GM12864 (cell line): ENCODE results near the gene HDLBP.

Experiments used
- DNase-seq: peaks from one replicate; pipeline ENCODE4 v3.0.0-alpha.2; 2011; ENCODE audit warnings: low read depth
- H3K4me3 ChIP-seq: 2 replicates; pipeline ENCODE4 v1.5.1; 2011; ENCODE audit warnings: mild to moderate bottlenecking, low read depth, low read length, control low read depth
- TF ChIP-seq, protein P1 (sequence below): IDR thresholded peaks from 2 replicates; pipeline ENCODE4 v1.5.1; 2011; ENCODE audit warnings: low read depth, mild to moderate bottlenecking, moderate library complexity, low read length, control low read depth, inconsistent platforms; ENCODE audit errors: missing control alignments

Gene HDLBP

DNA sequence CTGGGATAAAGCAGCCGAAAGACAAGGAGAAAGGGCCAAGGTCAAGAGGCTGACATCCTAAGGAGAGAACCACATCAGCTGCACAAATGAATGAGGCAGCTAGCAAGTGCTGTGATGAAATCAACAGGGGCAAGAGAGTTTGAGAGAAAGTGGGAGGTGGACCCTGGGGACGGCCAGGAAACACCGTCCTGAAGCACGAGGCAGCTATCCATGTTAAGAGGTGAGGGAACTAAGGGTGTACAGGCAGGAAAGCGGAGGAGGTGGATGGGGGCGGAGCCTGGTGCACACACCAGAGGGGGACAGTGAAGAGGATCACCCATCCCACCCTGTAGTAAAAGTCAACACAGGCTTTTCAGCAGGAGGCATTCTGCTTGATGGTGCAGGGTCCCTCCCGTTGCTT is 52.4 kb downstream of the HDLBP start:
- TF ChIP-seq, protein P1, sequence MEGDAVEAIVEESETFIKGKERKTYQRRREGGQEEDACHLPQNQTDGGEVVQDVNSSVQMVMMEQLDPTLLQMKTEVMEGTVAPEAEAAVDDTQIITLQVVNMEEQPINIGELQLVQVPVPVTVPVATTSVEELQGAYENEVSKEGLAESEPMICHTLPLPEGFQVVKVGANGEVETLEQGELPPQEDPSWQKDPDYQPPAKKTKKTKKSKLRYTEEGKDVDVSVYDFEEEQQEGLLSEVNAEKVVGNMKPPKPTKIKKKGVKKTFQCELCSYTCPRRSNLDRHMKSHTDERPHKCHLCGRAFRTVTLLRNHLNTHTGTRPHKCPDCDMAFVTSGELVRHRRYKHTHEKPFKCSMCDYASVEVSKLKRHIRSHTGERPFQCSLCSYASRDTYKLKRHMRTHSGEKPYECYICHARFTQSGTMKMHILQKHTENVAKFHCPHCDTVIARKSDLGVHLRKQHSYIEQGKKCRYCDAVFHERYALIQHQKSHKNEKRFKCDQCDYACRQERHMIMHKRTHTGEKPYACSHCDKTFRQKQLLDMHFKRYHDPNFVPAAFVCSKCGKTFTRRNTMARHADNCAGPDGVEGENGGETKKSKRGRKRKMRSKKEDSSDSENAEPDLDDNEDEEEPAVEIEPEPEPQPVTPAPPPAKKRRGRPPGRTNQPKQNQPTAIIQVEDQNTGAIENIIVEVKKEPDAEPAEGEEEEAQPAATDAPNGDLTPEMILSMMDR = no peak
- no peak for DNase-seq
- no peak overlapping the region for H3K4me3 ChIP-seq

DNA sequence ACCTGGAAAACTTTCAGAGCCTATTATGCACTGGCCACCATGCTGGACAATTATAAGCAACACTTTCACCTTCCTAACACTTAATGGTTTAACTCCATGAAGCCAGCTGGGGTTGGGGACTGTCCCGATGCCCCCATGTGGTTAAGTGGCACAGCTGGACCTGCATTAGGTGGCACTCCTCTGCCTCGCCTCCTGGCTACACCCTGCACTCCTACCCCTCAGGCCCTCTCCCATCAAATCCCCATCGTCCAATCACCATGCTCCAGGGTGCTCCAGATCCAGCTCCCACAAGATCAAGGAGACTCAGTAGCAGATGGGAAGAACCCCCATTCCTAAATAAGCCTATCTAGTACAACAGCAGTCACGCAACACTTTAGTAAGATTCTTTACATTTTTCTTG is 53.8 kb downstream of the HDLBP start:
- TF ChIP-seq, protein P1 = no peak
- DNase-seq = no peak
- H3K4me3 ChIP-seq = no peak overlapping the region

- H3K4me3 ChIP-seq = no peak overlapping the region
- no peak for DNase-seq
- TF ChIP-seq, protein P1 = no peak
Observed at GRCh38 chr2:241260911-241261310, 54.6 kb downstream of the HDLBP start.

DNA sequence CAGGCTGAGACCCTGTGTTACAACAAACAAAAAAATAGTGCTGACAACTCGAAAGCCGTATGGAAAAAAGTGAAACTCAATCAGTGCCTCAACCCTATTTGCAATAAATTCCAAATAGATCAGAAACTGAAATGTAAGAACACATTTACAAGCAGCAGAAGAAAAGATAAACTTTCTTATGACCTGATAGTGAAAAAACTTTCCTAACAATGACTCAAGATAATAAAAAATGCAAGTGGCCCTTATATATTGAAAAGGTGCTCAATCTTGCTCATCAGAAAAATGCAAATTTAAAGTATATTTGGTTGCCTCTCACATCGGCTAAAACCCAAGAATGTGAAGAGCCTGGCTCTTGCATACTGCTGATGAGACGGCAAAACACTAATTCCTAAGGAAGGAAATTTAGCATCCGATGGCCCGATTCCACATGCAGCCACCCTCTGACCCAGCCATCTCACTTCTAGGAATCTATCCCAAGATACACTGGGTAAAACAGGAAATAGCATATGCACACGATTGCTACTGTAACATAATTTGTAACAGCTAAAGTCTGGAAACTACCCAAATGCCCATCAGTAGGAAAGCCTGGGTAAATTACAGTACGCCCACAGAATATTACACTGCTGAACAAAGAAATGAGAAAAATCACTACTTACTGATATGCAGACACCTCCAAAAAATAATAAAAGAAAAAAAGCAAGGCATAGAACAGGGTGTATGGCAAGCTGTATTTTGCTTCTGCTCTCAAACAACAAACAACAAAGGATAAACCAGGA is 56.8 kb downstream of the HDLBP start:
- TF ChIP-seq, protein P1 = no peak
- DNase-seq = no peak
- no peak overlapping the region for H3K4me3 ChIP-seq

DNA sequence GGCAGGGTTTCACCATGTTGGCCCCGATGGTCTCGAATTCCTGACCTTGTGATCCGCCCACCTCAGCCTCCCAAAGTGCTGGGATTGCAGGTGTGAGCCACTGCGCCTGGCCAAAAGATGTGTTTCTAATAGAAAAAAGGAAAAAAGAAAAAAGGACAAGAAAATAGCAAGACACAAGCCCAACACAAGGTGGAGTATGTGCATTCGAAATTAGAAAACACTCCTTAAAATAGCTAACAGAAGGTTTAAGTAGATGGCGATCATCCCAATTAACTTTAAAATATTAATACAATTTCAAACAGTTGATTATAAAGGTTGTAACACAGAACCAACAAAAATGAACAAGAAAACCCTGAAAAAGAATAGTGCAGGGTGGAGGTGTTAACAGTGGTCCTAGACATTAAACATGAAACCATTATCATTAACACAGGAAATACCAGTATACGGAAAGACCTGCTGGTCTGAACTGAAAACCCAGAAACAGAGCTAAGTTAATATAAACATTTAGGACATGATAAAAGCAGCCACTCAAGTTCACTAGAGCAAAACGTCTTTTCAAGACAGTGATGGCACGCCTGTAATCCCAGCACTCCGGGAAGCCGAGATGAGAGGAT is 57.9 kb downstream of the HDLBP start:
- TF ChIP-seq, protein P1 = no peak
- H3K4me3 ChIP-seq = no peak overlapping the region
- DNase-seq = no peak

- H3K4me3 ChIP-seq = no peak overlapping the region
- no peak for DNase-seq
- TF ChIP-seq, protein P1 = no peak
Observed at GRCh38 chr2:241256168-241256545, 59.3 kb downstream of the HDLBP start.
